ENCODE measurements around the gene PLXNB3.

PLXNB3 gene

DNA sequence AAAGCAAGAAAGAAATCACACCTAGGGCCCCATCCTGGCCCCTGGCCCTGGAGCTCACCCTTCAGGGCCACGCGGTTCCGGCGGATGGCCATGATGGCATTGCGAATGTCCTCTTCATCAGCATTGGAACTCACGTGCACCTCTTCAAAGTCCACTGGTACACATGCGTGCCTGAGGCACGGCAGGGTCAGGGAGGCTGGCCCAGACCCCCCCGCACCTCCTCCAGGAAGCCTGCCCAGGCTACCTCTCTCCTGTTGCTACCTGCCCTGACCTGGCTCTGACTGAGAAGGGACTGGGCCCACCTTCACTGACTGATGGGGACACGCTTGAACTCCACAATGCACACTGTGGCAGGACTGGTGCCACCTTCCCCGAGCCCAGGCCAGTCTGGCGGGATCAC, 25.6 kb downstream of the PLXNB3 start:
- Mint-ChIP-seq H3K27ac (no peak overlapping the region), H3K4me3 (no peak overlapping the region), H3K36me3 (ENCODE audit: insufficient read depth) (peaks cover 28% of the 10 kb centered on the region), H3K4me1 (ENCODE audit: low read depth in 2 of 2) (peaks cover 6 to 7% of the 10 kb centered on the region in 2 donors), H3K9me3 (no peaks in the 10 kb centered on the region), H3K27me3 (no peaks in the 10 kb centered on the region)
- no peak for ATAC-seq (replicated peaks)
- no peak for DNase-seq

DNA sequence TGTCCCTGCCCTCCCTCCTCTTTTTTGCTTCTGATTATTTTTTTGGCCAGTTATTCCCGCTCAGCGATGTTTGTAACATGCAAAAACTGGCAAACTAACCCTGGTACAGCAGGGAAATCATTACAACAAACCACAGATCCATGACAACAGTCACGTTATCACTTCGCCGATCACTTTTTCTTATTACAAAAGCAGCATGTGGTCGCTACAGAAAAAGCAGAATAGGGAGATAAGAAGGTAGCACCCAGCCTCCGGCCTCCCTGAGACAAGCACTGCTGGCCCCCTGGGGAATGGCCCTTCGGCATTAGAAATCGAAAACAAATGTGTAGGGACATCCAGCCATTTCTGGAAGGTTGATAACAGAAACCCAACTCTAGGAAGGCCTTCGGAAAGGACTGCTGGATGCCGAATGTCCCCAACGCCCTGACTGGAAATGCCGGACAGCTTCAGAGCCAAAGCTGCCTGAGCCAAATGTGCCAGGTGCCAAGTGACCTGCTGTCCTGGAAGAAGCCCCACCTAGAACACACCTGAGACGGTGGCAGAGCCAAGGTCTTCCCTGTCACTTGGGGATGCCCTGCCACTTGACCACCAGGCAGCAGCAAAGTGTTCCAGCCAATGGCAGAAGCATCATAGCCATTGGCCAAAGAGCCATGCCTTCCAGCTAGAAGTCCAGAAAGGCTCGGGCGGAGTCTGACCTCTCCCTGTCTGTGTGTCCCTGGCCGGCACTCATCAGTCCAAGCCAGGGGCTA, 27.2 kb downstream of the PLXNB3 start:
- Mint-ChIP-seq H3K27me3 (no peaks in the 10 kb centered on the region), H3K4me3 (no peak overlapping the region), H3K4me1 (ENCODE audit: low read depth in 2 of 2) (peaks cover 15 to 18% of the 10 kb centered on the region in 2 donors), H3K36me3 (ENCODE audit: insufficient read depth) (peaks cover 31% of the 10 kb centered on the region), H3K9me3 (no peaks in the 10 kb centered on the region), H3K27ac (no peak overlapping the region)
- DNase-seq (no peak), ATAC-seq (replicated peaks) (no peak)

DNA sequence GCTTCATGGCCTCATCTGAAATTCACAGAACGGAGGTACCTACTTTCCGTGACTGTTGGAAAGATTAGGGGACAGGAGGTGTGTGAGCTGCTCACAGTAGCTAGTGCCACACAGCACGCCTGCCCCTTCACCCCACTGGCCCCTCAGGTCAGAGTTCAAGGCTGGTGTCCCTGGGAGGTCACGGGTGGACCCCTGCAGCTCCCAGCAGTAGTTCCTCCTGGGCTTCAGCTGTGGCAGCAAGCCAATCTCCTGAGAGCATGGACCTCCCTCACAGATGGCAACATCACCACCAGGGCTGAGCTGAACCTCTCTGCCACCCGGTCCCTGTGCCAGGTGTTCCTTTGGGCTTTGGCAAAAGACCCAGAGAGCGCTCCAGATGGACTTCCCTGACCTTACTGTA, 28.3 kb downstream of the PLXNB3 start:
- no peak overlapping the region for H3K4me3 Mint-ChIP-seq
- peaks cover 17 to 19% of the 10 kb centered on the region in 2 donors for H3K4me1 Mint-ChIP-seq (ENCODE audit: low read depth in 2 of 2)
- no peaks in the 10 kb centered on the region for H3K9me3 Mint-ChIP-seq
- ATAC-seq (replicated peaks), result no peak
- DNase-seq, result no peak
- no peaks in the 10 kb centered on the region for H3K27me3 Mint-ChIP-seq
- no peak overlapping the region for H3K27ac Mint-ChIP-seq
- peaks cover 27% of the 10 kb centered on the region for H3K36me3 Mint-ChIP-seq (ENCODE audit: insufficient read depth)

DNA sequence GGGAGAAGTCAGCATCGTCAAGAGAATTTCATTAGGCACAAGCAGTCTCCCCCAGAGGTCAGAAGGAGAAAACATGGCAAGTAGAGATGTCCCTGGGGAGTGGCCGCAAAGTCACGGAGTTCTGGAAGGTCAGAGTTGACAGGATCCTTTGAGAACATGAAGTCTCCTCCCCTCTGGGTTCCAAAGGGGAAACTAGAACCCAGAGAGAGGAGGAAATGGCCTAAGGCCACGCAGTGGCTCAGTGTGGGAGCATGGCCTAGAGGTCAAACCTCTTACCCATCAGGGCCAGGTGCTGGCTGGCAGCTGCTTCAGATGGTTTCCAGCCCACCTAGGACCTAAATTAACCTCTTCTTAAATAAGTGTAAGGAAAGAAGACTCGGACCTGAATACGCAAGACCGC, 29.2 kb downstream of the PLXNB3 start:
- ATAC-seq (replicated peaks) (no peak), DNase-seq (no peak)
- H3K27me3 Mint-ChIP-seq, result no peaks in the 10 kb centered on the region
- no peaks in the 10 kb centered on the region for H3K9me3 Mint-ChIP-seq
- H3K4me1 Mint-ChIP-seq (ENCODE audit: low read depth in 2 of 2), result peaks cover 17 to 22% of the 10 kb centered on the region in 2 donors
- H3K4me3 Mint-ChIP-seq, result peak overlapping the region; percentile 84 to 91
- H3K36me3 Mint-ChIP-seq (ENCODE audit: insufficient read depth), result peaks cover 24% of the 10 kb centered on the region
- peak overlapping the region; percentile 95 to 97 for H3K27ac Mint-ChIP-seq

DNA sequence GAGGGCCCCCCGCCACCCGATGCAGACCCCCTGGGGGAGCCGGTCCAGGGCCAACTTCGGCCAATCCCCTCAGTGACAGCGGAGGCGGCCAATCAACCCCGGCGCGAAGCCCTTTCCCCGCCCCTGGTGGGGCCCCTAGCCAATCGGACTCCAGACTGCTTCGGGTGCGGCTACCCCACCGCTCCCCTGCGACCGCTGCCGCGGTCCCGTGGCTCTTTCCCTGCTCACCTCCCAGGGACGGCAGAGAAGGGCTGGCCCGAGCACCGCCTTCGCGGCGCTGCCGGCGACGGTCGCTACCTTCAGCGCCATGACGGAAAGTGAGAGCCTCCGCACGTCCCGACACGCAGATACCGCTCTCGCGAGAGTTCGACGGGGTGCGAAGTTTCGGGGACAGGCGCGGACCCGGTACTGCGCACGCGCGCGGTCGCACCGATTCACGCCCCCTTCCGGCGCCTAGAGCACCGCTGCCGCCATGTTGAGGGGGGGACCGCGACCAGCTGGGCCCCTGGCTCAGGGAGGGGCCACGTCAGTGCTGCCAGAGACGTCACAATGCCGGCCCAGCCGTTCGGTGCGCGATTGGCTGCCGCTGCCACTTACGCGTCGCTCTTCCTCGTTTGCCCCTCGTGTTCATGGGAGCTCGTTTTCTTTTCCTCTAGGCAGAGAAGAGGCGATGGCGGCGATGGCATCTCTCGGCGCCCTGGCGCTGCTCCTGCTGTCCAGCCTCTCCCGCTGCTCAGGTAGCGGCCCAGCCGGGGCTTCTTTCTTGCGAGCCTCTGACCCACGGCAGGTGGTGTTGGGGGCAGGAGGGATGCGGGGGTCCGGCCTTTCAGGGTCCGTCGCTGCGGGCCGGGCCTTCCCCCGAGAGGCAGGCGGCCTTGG, 30.2 kb downstream of the PLXNB3 start, which contains the start of the genes IDH3G and SSR4:
TSS of gene IDH3G (minus strand) at position 358 of the 879 bp plus-strand sequence. CDS start at position 309, 49 bp downstream.
TSS of gene SSR4 (plus strand) at position 651 of the 879 bp plus-strand sequence. CDS start at position 671, 20 bp downstream.
- ATAC-seq (replicated peaks) (peak; percentile 94), DNase-seq (peak; percentile 89 to 91 (median 89))
- Mint-ChIP-seq H3K4me3 (peak within 1 kb of the TSS; percentile 84 to 91), H3K27ac (peak within 1 kb of the TSS; percentile 95 to 97), H3K27me3 (no peaks in the 10 kb centered on the region), H3K36me3 (ENCODE audit: insufficient read depth) (peaks cover 32% of the 10 kb centered on the region), H3K9me3 (no peaks in the 10 kb centered on the region), H3K4me1 (ENCODE audit: low read depth in 2 of 2) (peaks cover 17 to 22% of the 10 kb centered on the region in 2 donors)

DNA sequence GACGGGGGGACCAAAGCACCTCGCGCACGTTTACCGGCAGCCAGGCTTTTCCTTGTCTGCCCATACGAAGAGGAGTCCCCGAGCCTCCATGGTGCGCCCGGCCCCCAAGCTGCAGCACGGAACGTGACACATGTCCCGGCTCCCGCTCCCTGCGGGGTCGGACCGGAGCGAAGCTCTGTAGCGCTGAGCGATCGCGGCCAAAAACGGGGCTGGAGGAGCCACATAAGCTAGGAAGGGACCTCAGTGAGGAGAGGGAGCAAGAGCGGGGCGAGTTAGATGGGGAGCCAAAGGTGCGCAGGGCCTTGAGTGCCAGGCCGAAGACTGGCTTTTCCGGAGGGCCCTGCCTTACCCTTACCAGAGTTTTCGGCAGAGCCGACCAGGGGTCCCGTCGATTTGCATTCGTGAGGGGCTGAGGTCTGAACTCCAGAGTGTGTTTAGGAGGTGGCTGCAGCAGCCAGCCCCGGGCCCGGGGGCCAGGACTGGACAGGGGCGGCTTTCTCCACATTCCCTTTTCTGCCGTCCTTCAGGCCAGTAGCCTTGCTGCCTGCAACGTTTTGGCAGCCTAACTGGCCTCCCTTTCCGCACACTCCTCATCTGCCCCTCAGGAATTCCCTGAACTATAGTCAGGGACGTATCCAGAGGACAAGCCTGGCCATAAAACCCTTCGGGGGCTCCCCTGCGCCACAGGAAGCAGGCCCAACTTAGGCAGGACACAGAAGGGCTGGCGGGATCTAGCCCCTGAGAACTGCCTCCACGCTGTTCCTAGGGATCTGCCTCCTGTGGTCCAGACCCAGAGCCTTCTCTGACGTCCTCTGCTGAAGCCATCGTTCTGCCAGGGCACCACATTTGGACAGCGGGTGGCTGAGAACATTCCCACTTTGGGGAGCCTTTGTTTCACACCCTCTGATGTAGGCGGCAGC, 31.1 kb downstream of the PLXNB3 start:
- ATAC-seq (replicated peaks) (no peak), DNase-seq (peak in 1 of 3 experiments; percentile 5)
- no peaks in the 10 kb centered on the region for H3K9me3 Mint-ChIP-seq
- no peaks in the 10 kb centered on the region for H3K27me3 Mint-ChIP-seq
- peak overlapping the region; percentile 95 to 97 for H3K27ac Mint-ChIP-seq
- peak overlapping the region; percentile 84 to 91 for H3K4me3 Mint-ChIP-seq
- peaks cover 35% of the 10 kb centered on the region for H3K36me3 Mint-ChIP-seq (ENCODE audit: insufficient read depth)
- H3K4me1 Mint-ChIP-seq (ENCODE audit: low read depth in 2 of 2), result peaks cover 17 to 22% of the 10 kb centered on the region in 2 donors

DNA sequence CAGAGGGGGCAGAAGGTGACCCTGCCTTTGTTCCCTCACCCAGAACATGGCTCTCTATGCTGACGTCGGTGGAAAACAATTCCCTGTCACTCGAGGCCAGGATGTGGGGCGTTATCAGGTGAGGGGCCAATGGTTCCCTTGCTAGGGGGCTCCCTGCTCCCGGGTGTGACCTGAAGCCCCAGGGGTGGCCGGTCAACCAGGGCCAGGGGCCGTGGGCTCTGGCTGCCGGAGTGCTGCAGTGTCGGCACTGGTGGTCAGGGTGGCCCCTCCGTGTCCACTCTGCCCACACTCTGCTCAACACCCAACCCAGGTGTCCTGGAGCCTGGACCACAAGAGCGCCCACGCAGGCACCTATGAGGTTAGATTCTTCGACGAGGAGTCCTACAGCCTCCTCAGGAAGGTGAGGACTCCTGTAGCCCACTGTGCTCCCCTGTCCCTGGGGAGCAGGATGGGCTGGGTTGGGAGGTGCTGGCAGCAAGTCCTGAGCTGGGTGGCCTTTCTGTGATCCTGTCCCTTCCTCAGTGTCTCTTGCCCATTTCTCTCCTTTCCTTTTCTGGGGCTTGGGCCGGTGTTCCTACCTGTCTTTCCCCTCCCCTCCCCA, 33.5 kb downstream of the PLXNB3 start:
- Mint-ChIP-seq H3K9me3 (no peaks in the 10 kb centered on the region), H3K27me3 (no peaks in the 10 kb centered on the region), H3K4me1 (ENCODE audit: low read depth in 2 of 2) (peaks cover 17 to 22% of the 10 kb centered on the region in 2 donors), H3K4me3 (peak overlapping the region in 1 of 2 donors; percentile 84), H3K27ac (no peak overlapping the region), H3K36me3 (ENCODE audit: insufficient read depth) (peaks cover 38% of the 10 kb centered on the region)
- ATAC-seq (replicated peaks) (no peak), DNase-seq (no peak)

DNA sequence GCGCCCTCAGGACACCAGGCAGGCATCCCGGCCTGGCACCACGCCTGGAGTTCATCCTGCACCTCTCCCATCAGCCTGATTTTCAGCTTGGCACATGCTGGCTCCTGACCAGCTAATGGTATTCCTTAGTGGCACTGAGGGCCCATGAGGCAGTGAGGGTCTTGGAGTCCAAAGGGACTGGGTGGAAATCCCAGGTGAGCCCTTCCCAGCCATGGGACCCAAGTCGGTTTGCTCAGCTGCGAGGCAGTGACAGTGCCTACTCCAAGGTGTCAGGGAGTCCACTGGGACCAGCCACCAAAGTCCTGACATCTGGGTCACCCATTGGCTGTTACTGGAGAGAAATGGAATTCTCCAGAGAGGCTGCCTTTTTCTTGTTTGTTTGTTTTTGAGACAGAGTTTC, 35.3 kb downstream of the PLXNB3 start:
- H3K27ac Mint-ChIP-seq, result no peak overlapping the region
- ATAC-seq (replicated peaks), result no peak
- H3K4me3 Mint-ChIP-seq, result no peak overlapping the region
- no peaks in the 10 kb centered on the region for H3K27me3 Mint-ChIP-seq
- DNase-seq, result no peak
- peaks cover 29% of the 10 kb centered on the region for H3K36me3 Mint-ChIP-seq (ENCODE audit: insufficient read depth)
- H3K4me1 Mint-ChIP-seq (ENCODE audit: low read depth in 2 of 2), result peaks cover 9 to 16% of the 10 kb centered on the region in 2 donors
- H3K9me3 Mint-ChIP-seq, result no peaks in the 10 kb centered on the region

DNA sequence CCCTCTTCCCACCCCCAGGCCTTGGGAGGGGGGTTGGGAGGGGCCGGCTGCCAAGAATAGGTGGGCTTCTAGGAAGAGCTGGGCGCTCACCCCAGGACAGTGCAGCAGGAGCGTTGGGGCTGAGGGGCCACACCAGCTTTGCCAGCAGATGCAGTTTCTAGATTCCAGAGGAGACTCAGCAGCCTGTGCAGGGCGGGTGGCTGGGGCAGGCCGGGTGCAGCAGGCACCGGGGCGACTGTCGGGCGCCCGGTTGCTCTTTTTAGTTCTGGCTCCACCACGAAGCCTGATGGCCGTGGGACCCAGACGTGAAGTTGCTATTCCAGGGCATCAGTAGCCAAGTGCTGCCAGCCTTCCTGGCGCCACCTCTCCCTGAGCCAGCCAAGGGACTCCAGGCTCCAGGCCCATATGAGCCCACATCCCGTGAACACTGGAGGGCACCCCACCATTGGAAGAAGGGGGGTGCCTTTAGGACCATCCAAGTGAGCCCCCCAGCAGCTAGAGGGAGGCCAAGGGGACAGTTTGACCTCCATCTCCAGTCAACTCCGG, 36.2 kb downstream of the PLXNB3 start:
- Mint-ChIP-seq H3K27me3 (no peaks in the 10 kb centered on the region), H3K4me3 (no peak overlapping the region), H3K27ac (peak overlapping the region; percentile 35 to 66), H3K4me1 (ENCODE audit: low read depth in 2 of 2) (peaks cover 7 to 11% of the 10 kb centered on the region in 2 donors), H3K36me3 (ENCODE audit: insufficient read depth) (peaks cover 31% of the 10 kb centered on the region), H3K9me3 (no peaks in the 10 kb centered on the region)
- no peak for DNase-seq
- no peak for ATAC-seq (replicated peaks)

DNA sequence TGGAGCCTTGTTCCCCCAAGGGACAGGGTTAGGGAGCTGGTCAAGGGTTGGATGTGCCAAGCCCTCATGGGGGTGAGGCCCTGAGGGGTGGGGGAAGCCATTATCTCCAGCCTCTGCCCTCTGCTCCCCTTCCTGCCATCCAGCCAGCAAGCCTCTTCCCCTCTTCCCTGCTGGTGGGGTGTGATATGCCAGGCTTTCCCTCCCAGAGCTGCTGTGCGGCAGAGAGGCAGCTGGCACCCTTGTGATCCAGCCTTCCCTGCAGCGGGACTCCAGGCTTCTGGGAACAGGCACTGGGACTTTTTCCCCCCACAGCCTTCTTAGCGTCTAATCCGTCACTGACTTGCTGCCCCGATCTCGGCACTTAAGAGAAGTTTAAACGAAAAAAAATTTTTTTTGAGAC, 36.7 kb downstream of the PLXNB3 start:
- no peaks in the 10 kb centered on the region for H3K27me3 Mint-ChIP-seq
- no peak overlapping the region for H3K4me3 Mint-ChIP-seq
- H3K36me3 Mint-ChIP-seq (ENCODE audit: insufficient read depth), result peaks cover 31% of the 10 kb centered on the region
- no peaks in the 10 kb centered on the region for H3K9me3 Mint-ChIP-seq
- no peak for DNase-seq
- peaks cover 4 to 9% of the 10 kb centered on the region in 2 donors for H3K4me1 Mint-ChIP-seq (ENCODE audit: low read depth in 2 of 2)
- H3K27ac Mint-ChIP-seq, result peak overlapping the region in 1 of 2 donors; percentile 66
- no peak for ATAC-seq (replicated peaks)

DNA sequence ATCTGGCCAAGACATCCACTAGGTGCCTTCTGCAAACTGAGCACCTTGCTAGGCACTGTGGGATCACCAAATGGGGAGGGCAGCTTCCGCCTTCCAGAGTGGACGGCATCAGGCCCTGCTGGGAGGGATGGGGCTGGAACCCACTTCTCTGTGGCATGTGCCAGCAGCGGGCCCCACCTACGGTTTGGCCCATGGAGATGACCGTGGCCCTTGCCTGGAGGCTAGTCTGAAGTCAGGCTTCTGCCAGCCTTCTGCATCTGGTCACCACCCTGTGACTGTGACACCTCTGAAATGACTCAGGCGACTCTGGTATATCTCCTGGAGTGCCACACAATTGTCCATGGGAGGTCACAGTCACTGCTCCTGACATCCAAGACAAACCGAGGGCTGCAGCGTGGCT, 37.6 kb downstream of the PLXNB3 start:
- Mint-ChIP-seq H3K36me3 (ENCODE audit: insufficient read depth) (peaks cover 24% of the 10 kb centered on the region), H3K27ac (no peak overlapping the region)
- ATAC-seq (replicated peaks), result no peak

DNA sequence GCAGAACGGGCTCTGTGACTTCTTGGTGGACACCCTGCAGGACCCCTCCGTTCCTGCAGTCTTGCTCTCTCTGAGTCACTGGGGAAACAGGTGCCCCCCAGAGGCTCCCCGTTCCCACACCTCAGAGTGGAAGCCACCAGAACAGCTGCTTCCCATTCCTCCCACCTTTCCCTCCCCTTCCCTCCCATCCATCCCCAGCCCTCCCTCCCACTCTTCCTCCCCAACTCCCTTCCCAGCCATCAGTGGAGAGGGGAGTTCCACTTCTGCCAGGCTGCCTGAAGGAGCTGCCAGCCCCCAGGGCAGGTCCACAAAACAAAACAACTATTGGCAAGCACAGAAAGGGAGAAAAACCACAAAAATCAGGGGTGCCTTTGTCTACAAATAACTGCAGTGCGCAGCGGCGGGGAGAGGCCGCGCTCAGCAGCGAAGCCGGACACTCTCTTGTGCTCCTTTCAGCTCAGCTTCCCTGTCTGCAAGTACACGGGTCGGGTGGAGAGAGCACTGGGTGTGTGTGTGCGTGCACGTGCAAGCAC, 38.5 kb downstream of the PLXNB3 start:
- Mint-ChIP-seq H3K27ac (no peak overlapping the region), H3K36me3 (ENCODE audit: insufficient read depth) (peaks cover 24% of the 10 kb centered on the region), H3K4me1 (ENCODE audit: low read depth in 2 of 2) (peaks cover 0 to 3% of the 10 kb centered on the region in 2 donors), H3K27me3 (no peaks in the 10 kb centered on the region), H3K9me3 (no peaks in the 10 kb centered on the region), H3K4me3 (no peak overlapping the region)
- ATAC-seq (replicated peaks) (no peak), DNase-seq (no peak)

More for the DNA sequence above, 37.6 kb downstream of the PLXNB3 start:
- Mint-ChIP-seq H3K27me3 (no peaks in the 10 kb centered on the region), H3K4me1 (ENCODE audit: low read depth in 2 of 2) (peaks cover 0 to 3% of the 10 kb centered on the region in 2 donors), H3K9me3 (no peaks in the 10 kb centered on the region), H3K4me3 (no peak overlapping the region)
- no peak for DNase-seq

Measured in effector memory CD8-positive, alpha-beta T cell (primary cell).